GM12801 (cell line): Measurements from ENCODE around the gene TASP1.

Source experiments
- TF ChIP-seq, protein P1 (sequence below): IDR thresholded peaks from one replicate; pipeline ENCODE4 v1.5.1; 2011; ENCODE audit warnings: control low read depth; ENCODE audit not compliant: insufficient read length; ENCODE audit errors: extremely low read depth

The TASP1 gene

GRCh38 chr20:13661070-13661685 lies 22.4 kb upstream of the TASP1 start:
- TF ChIP-seq, protein P1, sequence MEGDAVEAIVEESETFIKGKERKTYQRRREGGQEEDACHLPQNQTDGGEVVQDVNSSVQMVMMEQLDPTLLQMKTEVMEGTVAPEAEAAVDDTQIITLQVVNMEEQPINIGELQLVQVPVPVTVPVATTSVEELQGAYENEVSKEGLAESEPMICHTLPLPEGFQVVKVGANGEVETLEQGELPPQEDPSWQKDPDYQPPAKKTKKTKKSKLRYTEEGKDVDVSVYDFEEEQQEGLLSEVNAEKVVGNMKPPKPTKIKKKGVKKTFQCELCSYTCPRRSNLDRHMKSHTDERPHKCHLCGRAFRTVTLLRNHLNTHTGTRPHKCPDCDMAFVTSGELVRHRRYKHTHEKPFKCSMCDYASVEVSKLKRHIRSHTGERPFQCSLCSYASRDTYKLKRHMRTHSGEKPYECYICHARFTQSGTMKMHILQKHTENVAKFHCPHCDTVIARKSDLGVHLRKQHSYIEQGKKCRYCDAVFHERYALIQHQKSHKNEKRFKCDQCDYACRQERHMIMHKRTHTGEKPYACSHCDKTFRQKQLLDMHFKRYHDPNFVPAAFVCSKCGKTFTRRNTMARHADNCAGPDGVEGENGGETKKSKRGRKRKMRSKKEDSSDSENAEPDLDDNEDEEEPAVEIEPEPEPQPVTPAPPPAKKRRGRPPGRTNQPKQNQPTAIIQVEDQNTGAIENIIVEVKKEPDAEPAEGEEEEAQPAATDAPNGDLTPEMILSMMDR = no peak

DNA sequence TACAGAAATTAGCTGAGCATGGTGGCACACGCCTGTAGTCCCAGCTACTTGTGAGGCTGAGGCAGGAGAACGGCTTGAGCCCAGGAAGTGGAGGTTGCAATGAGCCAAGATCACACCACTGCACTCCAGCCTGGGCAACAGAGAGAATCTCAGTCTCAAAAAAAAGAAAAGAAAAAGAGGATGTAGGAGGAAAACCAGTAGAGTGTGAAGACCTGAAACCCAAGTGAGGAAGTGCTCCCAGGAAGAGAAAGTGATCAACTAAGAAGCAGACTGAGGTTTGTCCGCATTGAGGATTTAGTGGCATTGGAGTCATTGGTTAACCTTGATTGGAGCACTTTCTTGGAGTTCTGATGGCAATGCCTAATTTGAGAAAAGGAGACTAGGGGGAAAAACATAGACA lies 20.6 kb upstream of the TASP1 start:
- TF ChIP-seq, protein P1 = no peak

DNA sequence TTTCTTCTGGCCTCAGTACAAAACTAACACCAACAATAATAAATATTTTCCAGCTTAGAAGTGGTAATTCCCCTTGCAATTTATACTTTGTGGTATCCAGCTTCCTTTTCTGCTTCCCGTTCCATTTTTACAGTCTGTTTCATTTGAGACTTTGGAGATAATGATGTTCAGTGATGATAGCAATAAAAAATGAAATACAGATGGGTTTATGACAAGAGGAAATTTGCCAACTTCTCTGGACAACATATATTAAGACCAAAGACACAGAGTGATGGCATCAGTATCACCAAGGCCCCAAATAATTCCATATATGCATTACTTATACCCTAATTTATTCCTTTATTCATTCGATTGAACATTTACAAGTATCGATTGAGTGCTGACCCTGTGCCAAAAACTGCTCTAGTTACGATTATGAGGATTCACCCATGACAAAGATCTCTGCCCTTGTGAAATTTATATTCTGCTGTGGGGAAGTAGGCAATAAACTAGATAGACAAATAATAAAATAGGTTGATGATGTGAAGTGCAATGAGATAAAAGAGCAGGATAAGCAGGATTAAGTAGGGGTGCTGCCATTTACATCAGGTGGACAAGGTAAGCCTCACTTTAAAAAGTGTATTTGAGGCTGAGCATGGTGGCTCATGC lies 18.1 kb upstream of the TASP1 start:
- TF ChIP-seq, protein P1 = no peak

DNA sequence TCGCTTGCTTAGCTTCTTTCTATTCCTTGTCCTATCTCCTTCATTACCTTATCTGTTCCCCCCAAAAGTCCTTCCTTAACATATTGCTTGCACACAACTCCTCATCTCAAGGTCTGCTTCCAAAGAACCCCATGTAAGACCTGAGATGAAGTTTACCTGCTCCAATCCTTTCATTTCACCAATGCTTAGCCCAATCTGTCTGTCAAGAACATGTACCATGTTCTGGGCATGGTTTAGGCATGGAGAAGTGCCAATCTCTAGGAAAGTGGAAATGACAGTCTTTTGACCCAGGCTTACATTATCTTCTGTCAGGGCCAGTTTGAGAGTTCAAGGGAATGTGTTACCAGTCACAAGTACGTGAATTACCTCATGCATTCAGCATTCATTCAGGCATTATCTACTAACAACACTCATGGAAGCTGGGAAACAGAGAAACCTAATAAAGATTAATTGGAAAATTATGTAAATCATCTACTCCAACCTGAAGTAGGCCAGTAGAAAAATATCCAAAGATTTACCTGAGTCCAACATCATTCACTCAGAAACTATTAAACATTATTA lies 15.8 kb upstream of the TASP1 start:
- TF ChIP-seq, protein P1 = no peak

DNA sequence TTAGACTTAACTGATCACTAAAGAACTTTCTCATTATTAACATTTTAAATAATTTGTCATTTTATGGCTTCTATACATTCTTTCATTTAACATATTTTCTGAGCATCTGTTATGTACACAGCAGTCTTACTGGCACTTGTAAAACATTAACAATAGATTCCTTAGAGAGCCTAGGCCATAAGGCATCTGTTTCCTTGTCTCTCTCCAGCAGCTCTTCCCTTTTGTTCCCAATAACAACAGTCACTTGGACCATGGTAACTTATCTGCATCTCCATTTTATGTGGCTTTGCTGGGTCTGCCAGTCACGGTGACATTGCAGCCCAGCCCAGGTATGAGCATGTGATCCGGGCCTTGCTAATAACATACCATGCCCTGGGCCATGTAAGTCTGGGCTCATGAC lies 11.7 kb upstream of the TASP1 start:
- TF ChIP-seq, protein P1 = no peak

DNA sequence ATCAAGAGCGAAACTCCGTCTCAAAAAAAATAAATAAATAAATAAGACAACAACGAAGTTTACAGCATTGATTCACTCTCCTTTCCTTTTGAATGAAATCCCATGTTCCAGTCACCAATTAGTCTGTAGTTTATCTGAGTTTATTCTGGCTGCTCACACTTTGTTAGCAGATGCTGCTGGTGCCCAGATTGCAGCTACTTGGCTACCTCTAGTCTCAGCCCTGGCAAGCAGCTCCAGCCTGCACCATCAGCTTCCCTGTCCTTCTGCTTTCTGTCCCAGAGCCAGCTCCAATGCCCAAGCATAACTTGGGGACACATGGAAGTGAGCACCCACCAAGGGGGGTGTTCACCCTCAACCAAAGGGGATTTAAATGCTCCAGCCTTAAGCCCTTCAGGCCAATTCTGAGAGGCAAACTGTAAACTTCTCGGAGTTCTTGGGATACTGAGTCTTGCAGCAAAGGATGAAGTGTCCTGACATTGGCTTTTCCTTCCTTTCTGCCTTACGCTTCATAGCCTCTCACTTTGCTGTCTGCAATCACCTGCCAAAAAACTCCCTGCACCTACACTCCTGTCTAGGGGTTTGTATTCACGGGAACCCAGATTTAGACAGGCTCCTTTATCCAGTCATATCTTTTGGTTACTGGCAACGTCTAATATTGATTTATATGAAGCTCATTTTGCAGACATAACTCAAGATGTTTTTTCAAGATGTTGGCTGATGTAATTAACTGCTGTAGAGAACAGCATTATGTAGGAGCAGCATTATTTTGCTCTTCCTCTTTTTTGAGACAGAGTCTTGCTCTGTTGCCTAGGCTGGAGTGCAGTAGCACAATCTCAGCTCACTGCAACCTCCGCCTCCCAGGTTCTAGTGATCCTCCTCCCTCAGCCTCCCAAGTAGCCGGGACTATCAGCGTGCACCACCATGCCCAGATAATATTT lies 9.8 kb upstream of the TASP1 start:
- TF ChIP-seq, protein P1 = no peak

DNA sequence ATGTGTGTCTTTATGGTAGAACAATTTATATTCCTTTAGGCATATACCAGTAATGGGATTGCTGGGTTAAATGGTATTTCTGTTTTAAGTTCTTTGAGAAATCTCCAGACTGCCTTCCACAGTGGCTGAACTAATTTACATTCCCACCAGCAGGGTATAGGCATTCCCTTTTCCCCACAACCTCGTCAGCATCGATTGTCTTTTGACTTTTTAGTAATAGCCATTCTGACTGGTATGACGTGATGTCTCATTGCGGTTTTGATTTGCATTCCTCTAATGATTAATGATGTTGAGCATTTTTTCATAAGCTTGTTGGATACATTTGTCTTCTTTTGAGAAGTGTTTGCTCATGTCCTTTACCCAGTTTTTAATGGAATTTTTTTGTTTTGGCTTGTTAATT lies 5.3 kb upstream of the TASP1 start:
- TF ChIP-seq, protein P1 = no peak
